IMR-90 (cell line): Measurements from ENCODE around the gene SLC4A8. TPM values are rescaled to one million over a fixed set of nuclear protein-coding genes. Genes with fewer than 3 reads are reported as not detected.

ENCODE experiments used
- ATAC-seq: fragments of 200-7000 bp; cut with Tn5 transposase; 2 replicates; pipeline ENCODE4 v1.9.1; 2020; ENCODE audit warnings: low read depth, mild to moderate bottlenecking, moderate library complexity
- BruUV-seq: library from RNA; stranded (reverse); fragments of 400-500 nt; replicated peaks from 2 replicates; lab custom pipeline; 2021; lab: Mats Ljungman, UMichigan
- CTCF ChIA-PET: fragments of 300-600 bp; formaldehyde crosslinking; extraction: SDS; loops from one replicate; lab custom pipeline; 2021; ENCODE audit warnings: antibody characterized with exemption; lab: Yijun Ruan, JAX
- POLR2A ChIA-PET: fragments of 300-600 bp; sonication (Branson Sonifier 250); formaldehyde crosslinking; loops from one replicate; lab custom pipeline; 2022; ENCODE audit warnings: antibody characterized with exemption; ENCODE audit not compliant: unreplicated experiment; lab: Charles Lee
- DNase-seq: peaks from one replicate; pipeline ENCODE4 v3.0.0; 2013
- H2AFZ ChIP-seq: replicated peaks from 2 replicates; pipeline ENCODE3; 2013; ENCODE audit warnings: low read length, mild to moderate bottlenecking; ENCODE audit not compliant: poor library complexity
- H2AK5ac ChIP-seq: 2 replicates; pipeline ENCODE4 v1.6.1; 2013; ENCODE audit warnings: low read depth, low read length, inconsistent platforms
- H2AK9ac ChIP-seq: replicated peaks from 2 replicates; pipeline ENCODE3; 2013; ENCODE audit warnings: mild to moderate bottlenecking, low read depth, low read length, moderate library complexity; ENCODE audit not compliant: poor library complexity
- H2BK120ac ChIP-seq: 2 replicates; pipeline ENCODE4 v1.6.1; 2013; ENCODE audit warnings: low read depth, low read length, inconsistent platforms
- H2BK15ac ChIP-seq: 3 replicates; pipeline ENCODE4 v1.6.1; 2013; ENCODE audit warnings: low read depth, low read length, inconsistent platforms
- H2BK20ac ChIP-seq: 2 replicates; pipeline ENCODE4 v1.6.1; 2013; ENCODE audit warnings: low read depth, mild to moderate bottlenecking, inconsistent platforms, low read length, moderate library complexity
- H2BK5ac ChIP-seq: 2 replicates; pipeline ENCODE4 v1.6.1; 2013; ENCODE audit warnings: mild to moderate bottlenecking, low read depth, low read length, inconsistent platforms; ENCODE audit not compliant: poor library complexity, severe bottlenecking
- H3K14ac ChIP-seq: replicated peaks from 2 replicates; pipeline ENCODE4 v1.6.1; 2013; ENCODE audit warnings: low read depth, low read length, inconsistent platforms
- H3K18ac ChIP-seq: 2 replicates; pipeline ENCODE4 v1.6.1; 2013; ENCODE audit warnings: low read depth, low read length, control low read depth
- H3K23ac ChIP-seq: 2 replicates; pipeline ENCODE4 v1.6.1; 2013; ENCODE audit warnings: low read depth, low read length, inconsistent platforms
- H3K27ac ChIP-seq: 2 replicates; pipeline ENCODE4 v1.5.1; 2013; ENCODE audit warnings: mild to moderate bottlenecking, control low read depth, low read length; ENCODE audit not compliant: insufficient read depth
- H3K27me3 ChIP-seq: 2 replicates; pipeline ENCODE4 v1.6.1; 2013; ENCODE audit warnings: low read length; ENCODE audit not compliant: control insufficient read depth, insufficient read depth
- H3K36me3 ChIP-seq: 2 replicates; pipeline ENCODE4 v1.6.1; 2013; ENCODE audit warnings: low read length, mixed read lengths; ENCODE audit not compliant: control insufficient read depth, insufficient read depth
- H3K4ac ChIP-seq: 2 replicates; pipeline ENCODE4 v1.6.1; 2013; ENCODE audit warnings: low read depth, low read length, inconsistent platforms
- H3K4me1 ChIP-seq: 2 replicates; pipeline ENCODE4 v1.6.1; 2013; ENCODE audit warnings: low read length, mixed read lengths; ENCODE audit not compliant: control insufficient read depth, insufficient read depth
- H3K4me2 ChIP-seq: 2 replicates; pipeline ENCODE4 v1.6.1; 2013; ENCODE audit warnings: low read depth, mild to moderate bottlenecking, control low read depth, low read length, moderate library complexity
- H3K4me3 ChIP-seq: 2 replicates; pipeline ENCODE4 v1.5.1; 2013; ENCODE audit warnings: low read depth, mild to moderate bottlenecking, control low read depth, low read length, moderate library complexity; ENCODE audit not compliant: insufficient read depth
- H3K56ac ChIP-seq: 2 replicates; pipeline ENCODE4 v1.6.1; 2013; ENCODE audit warnings: low read length, inconsistent platforms; ENCODE audit not compliant: insufficient read depth; ENCODE audit errors: extremely low read depth
- H3K79me1 ChIP-seq, 2 experiments: 2 replicates each; pipeline ENCODE4 v1.6.1; 2013; ENCODE audit warnings: low read length in 2 of 2, inconsistent platforms in 1 of 2, low read depth in 1 of 2
- H3K9ac ChIP-seq: 2 replicates; pipeline ENCODE4 v1.6.1; 2013; ENCODE audit warnings: low read depth, low read length, control low read depth
- H3K9me1 ChIP-seq: 2 replicates; pipeline ENCODE4 v1.6.1; 2013; ENCODE audit warnings: low read length, inconsistent platforms; ENCODE audit not compliant: insufficient read depth
- H3K9me3 ChIP-seq: 2 replicates; pipeline ENCODE4 v1.6.1; 2013; ENCODE audit warnings: low read length; ENCODE audit not compliant: control insufficient read depth, insufficient read depth
- H4K20me1 ChIP-seq: 2 replicates; pipeline ENCODE4 v1.6.1; 2013; ENCODE audit warnings: low read length, inconsistent platforms; ENCODE audit not compliant: insufficient read depth
- H4K5ac ChIP-seq: 2 replicates; pipeline ENCODE4 v1.6.1; 2013; ENCODE audit warnings: mild to moderate bottlenecking, low read depth, low read length, control low read depth
- H4K8ac ChIP-seq, 2 experiments: 2 replicates each; pipeline ENCODE4 v1.6.1; 2013; ENCODE audit warnings: low read depth in 2 of 2, low read length in 2 of 2, control low read depth in 1 of 2, inconsistent platforms in 1 of 2
- H4K91ac ChIP-seq: 2 replicates; pipeline ENCODE4 v1.6.1; 2013; ENCODE audit warnings: low read depth, low read length, inconsistent platforms; ENCODE audit not compliant: insufficient read depth
- CHD1 ChIP-seq: IDR thresholded peaks from 2 replicates; pipeline ENCODE4 v1.6.1; 2012; ENCODE audit warnings: low read depth, low read length, improper control_type of control experiment
- ELK1 ChIP-seq: fragments of 150-350 bp; IDR thresholded peaks from 2 replicates; pipeline ENCODE4 v1.6.1; 2016; ENCODE audit warnings: low read depth, mild to moderate bottlenecking, low read length, moderate library complexity, borderline replicate concordance
- POLR2A ChIP-seq: IDR thresholded peaks from 2 replicates; pipeline ENCODE4 v1.6.1; 2012; ENCODE audit warnings: mild to moderate bottlenecking, low read depth, low read length
- RFX5 ChIP-seq: IDR thresholded peaks from 2 replicates; pipeline ENCODE4 v1.8.0; 2012; ENCODE audit warnings: low read depth, mild to moderate bottlenecking, low read length, moderate library complexity
- WGBS, 2 experiments: methylation state at CpG; one replicate each; pipeline versions ENCODE4 v1.1.5 to v1.1.7; 2013; ENCODE audit warnings: missing lambda C conversion rate in 2 of 2; ENCODE audit not compliant: insufficient read length in 1 of 2; ENCODE audit errors: extremely low coverage in 2 of 2; 5-methylcytosine and 5-hydroxymethylcytosine counted together
- dilution Hi-C: fragments of 300-500 bp; cut with HindIII; formaldehyde crosslinking; loops from one replicate; pipeline ENCODE4 v1.14.3; 2018; ENCODE audit warnings: low sequenced_read_pairs; ENCODE audit not compliant: unreplicated experiment
- in situ Hi-C: fragments of 300-500 bp; cut with MboI; formaldehyde crosslinking; loops from 3 replicates; pipeline ENCODE4 v1.14.3; 2019; ENCODE audit warnings: low sequenced_read_pairs, inconsistent platforms, mixed read lengths
- intact Hi-C: fragments of 100-400 bp; cut with micrococcal nuclease; formaldehyde crosslinking; loops from 2 replicates; pipeline ENCODE4 v1.10.0; 2022
- polyA plus RNA-seq, 3 experiments: library from polyadenylated mRNA; depleted of rRNA; stranded (reverse); fragments of >200 nt; gene quantifications; 2 replicates each; pipeline ENCODE4 v1.2.3, GENCODE V29; 2012; ENCODE audit warnings: low replicate concordance in 1 of 3
- total RNA-seq: library from RNA; depleted of rRNA; stranded (reverse); fragments of >200 nt; gene quantifications from 2 replicates; pipeline ENCODE4 v1.2.3, GENCODE V29; 2012
- TF ChIP-seq, protein P1 (sequence below): conservative IDR thresholded peaks from 2 replicates; pipeline ENCODE4 v1.5.1; 2012; ENCODE audit warnings: mild to moderate bottlenecking, low read depth, low read length, improper control_type of control experiment
- TF ChIP-seq, protein P2 (sequence below): fragments of 150-350 bp; IDR thresholded peaks from 2 replicates; pipeline ENCODE4 v1.6.1; 2017; ENCODE audit warnings: mild to moderate bottlenecking, antibody characterized with exemption, low read length, low read depth

The SLC4A8 gene
- total and polyA plus RNA-seq, 2 of the 4 experiments (the other 2 are of a cell fraction), result 3.1 to 5.2 TPM

DNA sequence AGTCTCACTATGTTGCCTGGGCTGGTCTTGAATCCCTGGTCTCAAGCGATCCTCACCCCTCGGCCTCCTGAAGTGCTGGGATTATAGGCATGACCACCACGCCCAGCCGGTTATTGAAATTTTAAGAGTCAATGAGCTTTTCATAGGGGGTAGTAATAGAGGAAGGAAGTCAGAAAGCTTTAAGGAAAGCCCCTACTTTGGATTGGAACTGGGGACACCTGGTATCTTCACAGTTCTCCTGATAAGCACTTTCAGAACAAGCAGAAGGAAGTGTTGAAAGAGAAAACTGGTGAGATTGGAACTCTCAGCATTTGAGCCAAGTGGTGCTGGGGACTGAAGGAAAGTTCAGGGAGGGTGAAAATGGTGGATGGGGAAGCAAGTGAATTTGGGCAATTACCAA, 5.1 kb downstream of the SLC4A8 start:
- H3K9me3 ChIP-seq, result no peaks in the 10 kb centered on the region
- ATAC-seq (no peak), DNase-seq (no peak)
- intact Hi-C loops (loop anchor here (10.0 kb wide), 1 partner anchor 255 kb away; no protein-coding TSS in a partner anchor), dilution Hi-C loops (no loop called here), in situ Hi-C loops (loop anchor here (10.0 kb wide), 1 partner anchor 245 kb away; no protein-coding TSS in a partner anchor)
- H3K79me1 ChIP-seq, result peaks cover 11 to 12% of the 10 kb centered on the region in 2 experiments; a peak in 2 of 4 replicates
- no CpG with 5 or more reads among the region's 4 CpGs for WGBS, 2 experiments
- H2AK5ac ChIP-seq, result no peak overlapping the region
- no peaks in the 10 kb centered on the region for H3K9me1 ChIP-seq
- H3K27ac ChIP-seq, result no peak overlapping the region
- no peak overlapping the region for H3K4me3 ChIP-seq
- no peak overlapping the region for H2BK5ac ChIP-seq
- TF ChIP-seq, protein P1, sequence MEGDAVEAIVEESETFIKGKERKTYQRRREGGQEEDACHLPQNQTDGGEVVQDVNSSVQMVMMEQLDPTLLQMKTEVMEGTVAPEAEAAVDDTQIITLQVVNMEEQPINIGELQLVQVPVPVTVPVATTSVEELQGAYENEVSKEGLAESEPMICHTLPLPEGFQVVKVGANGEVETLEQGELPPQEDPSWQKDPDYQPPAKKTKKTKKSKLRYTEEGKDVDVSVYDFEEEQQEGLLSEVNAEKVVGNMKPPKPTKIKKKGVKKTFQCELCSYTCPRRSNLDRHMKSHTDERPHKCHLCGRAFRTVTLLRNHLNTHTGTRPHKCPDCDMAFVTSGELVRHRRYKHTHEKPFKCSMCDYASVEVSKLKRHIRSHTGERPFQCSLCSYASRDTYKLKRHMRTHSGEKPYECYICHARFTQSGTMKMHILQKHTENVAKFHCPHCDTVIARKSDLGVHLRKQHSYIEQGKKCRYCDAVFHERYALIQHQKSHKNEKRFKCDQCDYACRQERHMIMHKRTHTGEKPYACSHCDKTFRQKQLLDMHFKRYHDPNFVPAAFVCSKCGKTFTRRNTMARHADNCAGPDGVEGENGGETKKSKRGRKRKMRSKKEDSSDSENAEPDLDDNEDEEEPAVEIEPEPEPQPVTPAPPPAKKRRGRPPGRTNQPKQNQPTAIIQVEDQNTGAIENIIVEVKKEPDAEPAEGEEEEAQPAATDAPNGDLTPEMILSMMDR, result no peak
- TF ChIP-seq CHD1 (no peak), RFX5 (no peak), ELK1 (no peak), POLR2A (no peak)
- TF ChIP-seq, protein P2, sequence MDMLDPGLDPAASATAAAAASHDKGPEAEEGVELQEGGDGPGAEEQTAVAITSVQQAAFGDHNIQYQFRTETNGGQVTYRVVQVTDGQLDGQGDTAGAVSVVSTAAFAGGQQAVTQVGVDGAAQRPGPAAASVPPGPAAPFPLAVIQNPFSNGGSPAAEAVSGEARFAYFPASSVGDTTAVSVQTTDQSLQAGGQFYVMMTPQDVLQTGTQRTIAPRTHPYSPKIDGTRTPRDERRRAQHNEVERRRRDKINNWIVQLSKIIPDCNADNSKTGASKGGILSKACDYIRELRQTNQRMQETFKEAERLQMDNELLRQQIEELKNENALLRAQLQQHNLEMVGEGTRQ, result no peak
- no peak overlapping the region for H4K5ac ChIP-seq
- no peak overlapping the region for H2BK20ac ChIP-seq
- no peak overlapping the region for H3K14ac ChIP-seq
- no peak overlapping the region for H2AK9ac ChIP-seq
- H2BK15ac ChIP-seq, result no peak overlapping the region
- H3K4me2 ChIP-seq, result no peak overlapping the region
- no peak overlapping the region for H3K18ac ChIP-seq
- H3K4ac ChIP-seq, result no peak overlapping the region
- H3K9ac ChIP-seq, result no peak overlapping the region
- ChIA-PET POLR2A (no interaction called here), CTCF (no interaction called here)
- H4K8ac ChIP-seq, result no peak overlapping the region
- H2AFZ ChIP-seq, result no peak overlapping the region
- H3K36me3 ChIP-seq, result no peaks in the 10 kb centered on the region
- no peaks in the 10 kb centered on the region for H3K4me1 ChIP-seq
- no peak overlapping the region for H4K91ac ChIP-seq
- no peaks in the 10 kb centered on the region for H4K20me1 ChIP-seq
- no TSS peak for BruUV-seq
- no peak overlapping the region for H2BK120ac ChIP-seq
- no peaks in the 10 kb centered on the region for H3K27me3 ChIP-seq
- no peak overlapping the region for H3K56ac ChIP-seq
- no peak overlapping the region for H3K23ac ChIP-seq
